Measurements from ENCODE around the gene ARMC3. TPM values are rescaled to one million over a fixed set of nuclear protein-coding genes. Genes with fewer than 3 reads are reported as not detected.
"Not testable (repeated sequence)": the region's sequence is repeated elsewhere in the genome, so short reads cannot be mapped to it uniquely, and the experiment has no call there.

Gene ARMC3
- total RNA-seq, 1 donor from 2014 or later, result 0.83 TPM

- H3K27ac Mint-ChIP-seq, result no peak overlapping the region
- H3K36me3 Mint-ChIP-seq, result no peaks in the 10 kb centered on the region
- H3K9me3 Mint-ChIP-seq, result peaks cover 3% of the 10 kb centered on the region
- no peak for DNase-seq (ENCODE audit: low spot score in 2 of 2, unreplicated experiment in 2 of 2)
- no peaks in the 10 kb centered on the region for H3K27me3 Mint-ChIP-seq (ENCODE audit: low read depth)
- no peak for TF ChIP-seq CTCF (IDR thresholded peaks at IDR 0.05; ENCODE audit: unreplicated experiment)
- peaks cover 12% of the 10 kb centered on the region for H3K4me1 Mint-ChIP-seq
- H3K4me3 Mint-ChIP-seq, result no peak overlapping the region
These were observed 143.0 kb downstream of the ARMC3 start for GRCh38 chr10:23070913-23071218.

- H3K27me3 Mint-ChIP-seq (ENCODE audit: low read depth); DNase-seq (ENCODE audit: low spot score in 2 of 2, unreplicated experiment in 2 of 2); H3K4me3 Mint-ChIP-seq; H3K27ac Mint-ChIP-seq; H3K36me3 Mint-ChIP-seq: not testable (repeated sequence)
- Mint-ChIP-seq H3K4me1 (peaks cover 10% of the 10 kb centered on the region), H3K9me3 (peaks cover 14% of the 10 kb centered on the region)
These were observed 144.7 kb downstream of the ARMC3 start for GRCh38 chr10:23072593-23072992.

GRCh38 chr10:23073527-23073926 lies 145.7 kb downstream of the ARMC3 start:
- H3K4me3 Mint-ChIP-seq, result no peak overlapping the region
- DNase-seq (ENCODE audit: low spot score in 2 of 2, unreplicated experiment in 2 of 2), result no peak
- peaks cover 10% of the 10 kb centered on the region for H3K4me1 Mint-ChIP-seq
- TF ChIP-seq CTCF (IDR thresholded peaks at IDR 0.05; ENCODE audit: unreplicated experiment), result no peak
- H3K9me3 Mint-ChIP-seq, result peaks cover 19% of the 10 kb centered on the region
- no peak overlapping the region for H3K27ac Mint-ChIP-seq
- H3K27me3 Mint-ChIP-seq (ENCODE audit: low read depth), result no peaks in the 10 kb centered on the region
- no peaks in the 10 kb centered on the region for H3K36me3 Mint-ChIP-seq

- TF ChIP-seq CTCF (IDR thresholded peaks at IDR 0.05; ENCODE audit: unreplicated experiment), result no peak
- Mint-ChIP-seq H3K27ac (no peak overlapping the region), H3K9me3 (peaks cover 19% of the 10 kb centered on the region), H3K4me1 (peaks cover 8% of the 10 kb centered on the region), H3K36me3 (no peaks in the 10 kb centered on the region), H3K4me3 (no peak overlapping the region), H3K27me3 (ENCODE audit: low read depth) (no peaks in the 10 kb centered on the region)
- DNase-seq (ENCODE audit: low spot score in 2 of 2, unreplicated experiment in 2 of 2), result no peak
These were observed 147.8 kb downstream of the ARMC3 start for GRCh38 chr10:23075672-23076071.

GRCh38 chr10:23078114-23078513 lies 150.3 kb downstream of the ARMC3 start:
- H3K27me3 Mint-ChIP-seq (ENCODE audit: low read depth), result no peaks in the 10 kb centered on the region
- no peak for TF ChIP-seq CTCF (IDR thresholded peaks at IDR 0.05; ENCODE audit: unreplicated experiment)
- H3K9me3 Mint-ChIP-seq, result peaks cover 19% of the 10 kb centered on the region
- no peak overlapping the region for H3K4me3 Mint-ChIP-seq
- DNase-seq (ENCODE audit: low spot score in 2 of 2, unreplicated experiment in 2 of 2), result no peak
- peaks cover 16% of the 10 kb centered on the region for H3K4me1 Mint-ChIP-seq
- H3K27ac Mint-ChIP-seq, result no peak overlapping the region
- H3K36me3 Mint-ChIP-seq, result no peaks in the 10 kb centered on the region

GRCh38 chr10:23079700-23080099 lies 151.8 kb downstream of the ARMC3 start:
- H3K4me1 Mint-ChIP-seq, result peaks cover 16% of the 10 kb centered on the region

More at GRCh38 chr10:23079700-23080099, 151.8 kb downstream of the ARMC3 start:
- H3K36me3 Mint-ChIP-seq, result no peaks in the 10 kb centered on the region
- peaks cover 19% of the 10 kb centered on the region for H3K9me3 Mint-ChIP-seq
- H3K27me3 Mint-ChIP-seq (ENCODE audit: low read depth), result no peaks in the 10 kb centered on the region
- no peak overlapping the region for H3K27ac Mint-ChIP-seq
- H3K4me3 Mint-ChIP-seq, result no peak overlapping the region
- no peak for DNase-seq (ENCODE audit: low spot score in 2 of 2, unreplicated experiment in 2 of 2)
- TF ChIP-seq CTCF (IDR thresholded peaks at IDR 0.05; ENCODE audit: unreplicated experiment), result no peak
